ENCODE measurements around the gene LCLAT1.
A peak's percentile ranks its signal among the peaks of the same experiment; 100 is the strongest.
"Not testable (repeated sequence)": the region's sequence is repeated elsewhere in the genome, so short reads cannot be mapped to it uniquely, and the experiment has no call there.

The LCLAT1 gene

DNA sequence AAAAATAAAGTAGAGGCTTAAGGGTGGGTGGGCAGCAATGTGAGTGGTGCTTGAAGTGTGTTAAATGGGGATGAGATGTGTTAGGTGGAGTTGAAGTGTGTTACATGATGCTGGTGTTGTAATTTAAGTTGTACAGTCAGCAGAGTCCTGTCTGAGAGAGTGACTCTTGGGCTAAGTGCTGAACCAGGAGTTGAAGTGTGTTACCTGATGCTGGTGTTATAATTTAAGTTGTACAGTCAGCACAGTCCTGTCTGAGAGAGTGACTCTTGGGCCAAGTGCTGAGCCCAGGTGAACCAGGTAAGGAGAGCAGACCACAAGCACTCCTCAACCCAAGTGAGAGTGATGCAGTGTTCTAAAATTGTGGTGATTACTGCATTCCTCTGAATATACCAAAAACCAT is 40.6 kb downstream of the LCLAT1 start:
- no peak for DNase-seq (ENCODE audit: low read depth)

DNA sequence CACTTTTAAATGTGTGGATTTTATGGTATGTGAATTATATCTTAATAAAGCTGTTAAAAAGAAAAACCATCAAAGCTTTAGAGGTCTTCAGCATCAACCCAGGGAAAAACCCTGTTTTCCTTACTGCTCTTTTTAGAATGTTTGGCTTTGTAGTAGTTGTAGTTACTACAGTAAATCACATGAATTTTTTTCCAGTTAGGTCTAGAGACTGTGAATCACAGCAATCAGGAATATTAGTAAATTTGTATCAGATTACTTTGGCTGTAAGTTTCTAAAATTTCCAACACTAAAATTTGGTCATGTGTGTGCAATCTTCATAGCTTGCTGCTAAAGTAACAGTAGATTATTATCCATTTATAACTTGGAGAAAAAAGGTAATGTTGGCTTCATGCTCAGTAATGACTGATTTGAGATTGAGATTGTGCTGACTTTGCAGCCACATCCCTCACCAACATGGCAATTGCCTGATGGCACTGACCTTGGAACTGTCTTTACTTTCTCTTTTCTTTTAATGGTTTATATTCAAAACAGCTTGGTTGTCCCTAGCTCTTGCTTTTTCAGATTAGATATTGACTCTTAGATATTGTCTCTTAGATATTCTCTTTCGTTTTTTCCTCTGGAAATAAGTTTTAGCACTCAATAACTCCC is 41.1 kb downstream of the LCLAT1 start:
- DNase-seq (ENCODE audit: low read depth) = peak; percentile 45

DNA sequence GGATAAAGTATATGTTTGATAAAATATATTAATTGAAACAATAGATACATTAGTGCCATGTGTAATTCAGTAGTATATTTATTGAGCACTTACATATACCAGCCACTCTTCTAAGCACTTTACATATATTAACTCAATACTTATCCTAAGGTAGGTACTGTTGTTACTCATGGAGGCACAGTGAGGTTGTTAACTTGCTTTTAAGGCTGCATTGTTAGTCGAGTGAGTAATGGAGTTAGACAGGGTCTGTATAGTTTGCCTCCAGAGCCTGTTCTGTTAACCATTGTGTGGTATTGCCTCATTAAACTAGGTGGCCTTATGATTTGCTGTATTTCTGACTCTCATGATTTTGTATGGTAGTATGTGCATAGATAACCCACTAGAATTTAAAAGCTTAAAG is 44.2 kb downstream of the LCLAT1 start:
- DNase-seq (ENCODE audit: low read depth) = no peak

DNA sequence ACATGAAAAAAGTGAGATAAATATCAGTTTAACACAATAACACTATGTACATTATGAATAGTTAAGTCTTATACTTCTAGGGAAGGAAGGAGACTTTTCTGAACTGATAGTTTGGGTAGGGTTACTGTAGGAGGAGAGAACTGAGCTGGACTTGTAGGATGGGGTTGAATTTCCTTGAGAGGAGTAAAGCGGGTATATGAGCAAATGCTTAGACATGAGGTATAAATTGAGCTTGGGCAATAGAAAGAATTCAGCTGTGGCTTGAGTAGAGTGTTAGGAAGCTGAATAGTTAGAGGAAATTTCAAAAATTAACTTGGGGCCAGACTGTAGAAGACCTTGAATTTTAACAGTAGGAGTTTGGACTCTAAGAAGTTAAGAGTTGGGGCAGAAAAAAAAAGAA is 45.1 kb downstream of the LCLAT1 start:
- DNase-seq (ENCODE audit: low read depth) = peak; percentile 42

DNA sequence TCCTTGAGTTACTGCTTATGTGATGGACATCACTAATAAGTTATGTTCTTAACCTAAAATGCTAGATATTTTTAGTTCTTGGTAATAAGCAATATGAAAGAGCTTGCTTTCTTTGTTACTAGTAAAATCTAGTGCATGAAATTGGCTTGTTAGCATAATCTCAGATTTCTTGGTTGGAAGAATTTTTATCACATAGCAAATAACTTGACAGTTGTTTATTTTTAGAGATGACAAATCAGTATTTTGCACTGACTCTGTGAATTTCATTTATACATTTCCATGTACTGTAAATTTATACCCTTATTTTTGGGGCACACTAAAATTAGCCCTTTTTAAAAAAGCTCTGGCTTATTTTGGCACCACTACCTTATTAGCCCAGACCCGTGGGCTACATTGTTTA is 45.6 kb downstream of the LCLAT1 start:
- DNase-seq (ENCODE audit: low read depth) = no peak

DNA sequence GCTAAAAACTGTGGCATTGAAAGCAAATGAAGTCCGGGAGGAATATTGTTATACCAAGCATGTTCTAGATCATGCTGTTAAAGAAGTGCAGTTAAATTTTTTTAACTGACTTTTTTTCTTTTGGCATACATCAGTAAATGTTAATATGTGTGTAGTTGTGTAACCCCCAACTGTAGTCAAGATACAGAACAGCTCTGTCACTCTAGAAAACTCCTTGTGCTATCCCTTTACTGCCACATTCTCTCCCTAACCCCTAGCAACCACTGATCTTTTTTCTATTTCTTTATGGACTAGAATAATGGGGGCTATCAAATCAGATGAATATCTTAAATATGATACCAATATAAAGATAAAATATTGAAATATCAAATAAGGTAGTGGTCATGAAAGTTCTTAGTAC is 46.4 kb downstream of the LCLAT1 start:
- no peak for DNase-seq (ENCODE audit: low read depth)

DNA sequence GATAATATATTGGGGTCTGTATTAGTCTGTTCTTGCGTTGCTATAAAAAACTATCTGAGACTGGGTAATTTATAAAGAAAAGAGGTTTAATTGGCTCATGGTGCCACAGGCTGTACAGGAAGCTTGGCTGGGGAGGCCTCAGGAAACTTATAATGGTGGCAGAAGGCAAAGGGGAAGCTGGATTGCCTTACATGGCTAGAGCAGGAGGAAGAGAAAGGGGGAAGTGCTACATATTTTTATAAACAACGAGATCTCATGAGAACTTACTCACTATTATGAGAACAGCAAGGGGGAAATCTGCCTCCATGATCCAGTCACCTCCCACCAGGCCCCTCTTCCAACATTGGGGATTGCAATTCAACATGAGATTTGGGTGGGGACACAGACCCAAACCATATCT is 48.9 kb downstream of the LCLAT1 start:
- not testable (repeated sequence) for DNase-seq (ENCODE audit: low read depth)

DNA sequence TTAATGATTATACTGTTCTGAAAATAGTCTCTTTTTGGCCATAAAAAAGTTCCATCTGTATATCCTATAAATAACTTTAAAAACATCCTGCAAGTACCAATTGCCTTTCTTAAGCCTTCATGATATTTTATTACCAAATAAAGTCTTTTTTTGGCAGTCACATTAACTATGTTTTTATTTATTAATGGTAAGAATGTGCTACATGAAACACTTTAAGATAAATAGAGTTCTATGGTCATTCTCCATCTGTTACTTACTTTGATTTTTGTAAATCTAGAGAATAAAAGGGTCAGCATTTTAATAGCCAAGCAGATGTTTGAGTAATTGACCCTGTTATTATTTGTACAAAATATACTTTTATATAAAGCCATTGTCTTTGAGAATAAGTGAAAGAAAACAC is 52.6 kb downstream of the LCLAT1 start:
- no peak for DNase-seq (ENCODE audit: low read depth)

DNA sequence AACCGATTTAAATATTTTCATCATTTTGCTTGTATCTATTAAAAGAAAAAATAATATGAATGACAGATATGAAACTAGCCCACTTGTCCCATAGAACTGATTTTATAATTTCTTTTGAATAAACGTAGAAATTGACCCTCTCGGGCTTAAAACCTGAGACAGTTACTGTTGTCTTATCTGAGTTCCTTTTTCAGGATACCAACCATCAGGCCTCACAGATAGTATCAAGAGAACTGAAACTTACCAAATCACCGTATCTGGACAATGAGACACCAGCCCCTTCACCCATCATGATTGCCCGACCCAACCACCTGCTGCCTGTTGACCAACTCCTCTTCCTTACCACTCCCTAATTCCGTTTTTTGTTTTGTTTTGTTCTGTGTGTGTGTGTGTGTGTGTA is 53.7 kb downstream of the LCLAT1 start:
- DNase-seq (ENCODE audit: low read depth) = no peak

DNA sequence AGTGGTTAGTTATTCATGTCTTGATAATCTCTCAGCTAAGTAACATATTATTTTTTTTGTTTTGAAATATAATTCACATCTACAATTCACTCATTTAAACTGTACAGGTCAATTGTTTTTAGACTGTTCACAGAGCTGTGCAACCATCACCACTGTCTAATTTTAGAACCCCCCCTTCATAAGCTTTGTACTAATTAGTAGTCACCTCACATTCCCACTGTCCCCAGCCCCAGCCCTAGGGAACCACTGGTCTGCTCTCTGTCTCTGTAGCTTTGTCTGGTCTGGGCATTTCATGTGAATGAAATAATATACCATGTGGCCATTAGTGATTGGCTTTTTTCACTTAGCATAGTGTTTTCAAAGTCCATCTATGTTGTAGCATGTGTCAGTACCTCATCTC is 55.3 kb downstream of the LCLAT1 start:
- no peak for DNase-seq (ENCODE audit: low read depth)

DNA sequence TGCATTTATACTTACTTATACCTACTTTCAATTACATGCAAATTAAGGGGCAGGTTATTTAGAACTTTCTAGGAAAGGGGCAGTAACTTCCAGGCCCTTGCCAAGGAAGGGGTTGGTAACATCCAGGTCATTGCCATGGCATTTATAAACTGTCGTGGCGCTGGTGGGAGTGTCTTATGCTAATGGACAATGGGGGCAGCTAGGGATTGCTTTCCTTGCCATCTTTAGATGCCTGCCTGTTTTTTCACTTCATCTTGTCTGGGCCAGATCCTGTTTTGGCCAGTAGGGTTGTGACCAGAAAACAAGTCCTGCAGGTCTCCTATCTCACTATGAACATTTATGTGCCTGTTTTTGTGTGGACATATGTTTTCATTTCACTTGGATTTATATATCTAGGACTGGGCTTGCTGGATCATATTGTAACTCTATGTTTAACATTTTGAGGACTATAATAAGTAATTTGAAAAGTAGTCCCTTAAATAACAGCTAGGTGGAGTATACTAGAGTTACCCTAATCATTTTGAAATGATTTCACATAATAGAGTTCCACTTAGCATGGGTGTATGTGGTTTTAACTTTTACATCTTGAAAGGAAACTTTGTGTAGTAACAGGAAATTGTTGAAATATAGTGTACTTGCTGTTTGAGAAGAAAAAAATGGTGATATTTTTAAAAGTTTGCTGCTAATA is 56.1 kb downstream of the LCLAT1 start:
- no peak for DNase-seq (ENCODE audit: low read depth)

DNA sequence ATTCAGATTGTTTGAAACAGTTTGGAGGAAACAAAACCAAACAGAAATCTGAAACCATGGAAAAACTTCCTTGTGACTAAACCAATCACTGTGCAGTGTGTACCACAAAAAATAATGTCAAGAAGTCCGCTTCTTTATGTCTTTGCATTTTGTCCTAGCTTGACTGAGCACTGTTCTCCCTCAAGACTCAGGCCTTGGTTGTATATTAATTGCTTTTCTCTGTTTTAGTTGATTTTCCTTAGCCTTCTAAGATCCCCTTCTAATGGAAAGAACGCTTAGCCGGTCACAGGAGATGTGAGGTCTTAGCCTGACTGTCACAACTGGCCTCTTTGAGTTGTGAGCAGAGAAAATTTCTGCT is 56.6 kb downstream of the LCLAT1 start:
- DNase-seq (ENCODE audit: low read depth) = no peak

DNA sequence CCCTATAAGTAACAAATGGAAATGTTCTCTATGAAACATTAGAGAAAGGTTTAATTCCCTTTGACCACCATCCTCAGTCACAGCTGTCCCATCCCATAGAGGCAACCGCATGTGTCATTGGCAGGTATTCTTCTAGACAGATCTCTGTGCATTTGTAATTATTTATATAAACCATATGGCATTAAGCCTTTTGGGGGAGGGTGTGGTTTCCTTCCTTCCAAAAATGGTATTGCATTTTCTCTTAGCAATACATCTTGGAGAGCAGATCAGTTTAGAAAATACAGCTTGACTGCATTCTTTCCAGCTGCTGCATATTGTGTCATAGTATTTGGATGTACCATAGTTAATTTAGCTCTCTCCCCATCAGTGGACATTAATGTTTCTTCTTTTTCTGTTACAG is 57.7 kb downstream of the LCLAT1 start:
- DNase-seq (ENCODE audit: low read depth) = no peak

DNA sequence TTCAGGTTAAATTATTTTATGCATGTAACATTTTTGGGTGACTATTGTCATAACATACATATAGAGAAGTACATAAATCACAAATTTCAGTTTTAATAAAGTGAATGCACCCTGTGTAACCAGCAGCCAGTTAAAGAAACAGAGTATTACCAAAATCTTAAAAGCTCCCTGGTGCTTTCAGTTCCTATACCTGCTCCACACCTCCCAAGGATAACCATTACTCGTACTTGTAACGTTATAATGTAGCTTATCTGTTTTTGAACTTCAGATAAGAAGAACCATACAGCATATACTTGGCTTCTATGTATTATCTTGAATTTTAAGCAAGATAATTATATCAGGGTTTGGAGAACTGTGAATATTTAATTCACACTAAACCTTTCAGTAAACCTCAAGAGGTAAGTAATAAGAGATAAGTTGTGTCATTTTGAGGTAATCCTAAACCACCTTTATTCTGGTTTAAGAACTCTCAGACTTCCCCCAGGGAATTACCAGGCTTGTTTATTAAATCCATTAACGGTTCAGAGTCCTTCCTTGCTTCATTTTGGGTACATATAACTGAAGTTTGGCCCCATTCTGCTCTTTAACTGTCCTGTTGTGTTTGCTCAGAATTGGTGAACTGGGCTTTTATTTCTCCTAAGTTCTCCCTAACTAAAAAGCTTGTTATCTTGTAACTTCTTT is 58.6 kb downstream of the LCLAT1 start:
- no peak for DNase-seq (ENCODE audit: low read depth)

DNA sequence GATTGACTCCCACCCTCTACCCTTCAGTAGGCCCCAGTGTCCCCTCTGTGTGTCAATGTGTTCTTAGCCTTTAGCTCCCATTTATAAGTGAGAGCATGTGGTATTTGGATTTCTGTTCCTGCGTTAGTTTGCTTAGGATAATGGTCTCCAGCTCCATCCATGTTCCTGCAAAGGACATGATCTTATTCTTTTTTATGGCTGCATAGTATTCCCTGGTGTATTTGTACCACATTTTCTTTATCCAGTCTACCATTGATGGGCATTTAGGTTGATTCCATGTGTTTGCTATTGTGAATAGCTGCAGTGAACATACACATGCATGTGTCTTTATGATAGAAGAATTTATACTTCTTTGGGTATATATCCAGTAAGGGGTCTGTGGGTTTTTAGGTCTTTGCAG is 60.4 kb downstream of the LCLAT1 start:
- not testable (repeated sequence) for DNase-seq (ENCODE audit: low read depth)

DNA sequence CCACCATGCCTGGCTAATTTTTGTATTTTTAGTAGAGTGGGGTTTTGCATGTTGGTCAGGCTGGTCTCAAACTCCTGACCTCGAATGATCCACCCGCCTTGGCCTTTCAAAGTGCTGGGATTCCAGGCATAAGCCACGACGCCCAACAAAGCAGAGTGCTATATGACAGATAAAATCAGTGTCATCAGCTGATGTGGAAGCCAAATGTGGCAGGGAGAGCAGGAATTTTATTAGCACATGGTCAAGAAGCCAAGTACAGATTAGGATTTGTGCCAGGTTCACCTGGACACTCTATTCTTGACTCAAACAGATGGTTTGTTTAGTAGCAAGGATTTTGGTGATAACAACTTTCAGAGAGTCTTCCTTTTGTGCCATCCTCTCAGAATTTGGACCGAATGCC is 62.7 kb downstream of the LCLAT1 start:
- DNase-seq (ENCODE audit: low read depth) = no peak

DNA sequence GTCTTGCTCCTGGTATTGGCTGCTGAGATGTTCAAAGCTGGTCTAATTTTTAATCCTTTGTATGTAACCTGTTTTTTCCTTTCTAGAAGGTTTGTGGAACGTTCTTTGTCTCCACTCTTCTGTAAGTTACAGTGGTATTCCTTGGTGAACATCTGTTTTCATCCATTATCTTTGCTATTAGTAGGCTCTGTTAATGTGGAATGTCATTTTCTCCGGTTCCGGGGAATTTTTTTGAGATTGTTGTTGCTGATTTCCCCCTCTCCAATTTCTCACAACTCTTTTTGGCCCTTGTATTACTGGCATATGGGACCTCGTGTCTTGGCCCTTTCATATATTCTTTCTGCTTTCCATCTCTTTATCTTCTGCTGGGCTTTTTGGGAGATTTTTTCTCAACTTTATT is 63.4 kb downstream of the LCLAT1 start:
- DNase-seq (ENCODE audit: low read depth) = no peak

DNA sequence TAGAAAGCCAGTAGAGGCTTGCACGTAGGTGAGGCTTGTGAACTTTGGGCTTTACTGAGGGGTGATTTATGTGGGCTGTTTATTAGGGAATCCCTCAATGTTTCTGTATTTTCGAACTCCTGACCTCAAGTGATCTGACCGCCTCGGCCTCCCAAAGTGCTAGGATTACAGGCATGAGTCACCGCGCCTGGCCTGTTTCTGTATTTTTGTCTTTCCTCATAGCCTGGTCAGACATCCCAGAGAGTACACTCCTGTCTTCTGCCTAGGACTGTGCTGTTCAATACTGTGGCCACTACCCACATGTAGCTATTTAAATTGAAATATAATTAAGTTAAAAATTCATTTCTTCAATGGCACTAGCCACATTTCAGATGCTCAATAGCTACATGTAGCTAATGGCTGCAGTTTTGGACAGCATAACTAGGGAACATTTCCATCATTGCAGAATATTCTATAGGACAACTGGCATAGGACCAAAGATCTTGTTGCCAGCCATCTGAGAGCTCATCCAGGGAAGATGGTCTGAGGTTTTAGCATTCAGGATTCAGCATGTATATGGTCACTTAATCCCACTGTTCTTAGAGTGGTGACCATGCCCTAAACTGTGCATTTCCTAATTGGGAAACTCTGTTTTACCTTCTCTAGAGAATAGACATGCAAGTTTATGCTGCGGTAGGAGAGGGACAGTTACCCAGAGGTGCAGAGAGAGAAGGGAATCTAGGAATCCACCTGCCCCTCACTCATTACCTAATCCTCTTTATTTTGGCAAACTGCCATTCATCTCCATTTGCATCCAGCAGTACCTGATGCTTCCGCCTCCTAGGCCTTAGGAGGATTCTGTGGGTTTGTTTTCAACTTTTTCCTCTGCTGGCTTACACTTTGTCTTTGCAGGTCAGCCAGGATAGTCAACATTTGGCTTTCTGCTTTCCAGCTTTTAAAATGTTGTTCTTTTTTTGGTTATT is 64.4 kb downstream of the LCLAT1 start:
- peak; percentile 53 for DNase-seq (ENCODE audit: low read depth)

DNA sequence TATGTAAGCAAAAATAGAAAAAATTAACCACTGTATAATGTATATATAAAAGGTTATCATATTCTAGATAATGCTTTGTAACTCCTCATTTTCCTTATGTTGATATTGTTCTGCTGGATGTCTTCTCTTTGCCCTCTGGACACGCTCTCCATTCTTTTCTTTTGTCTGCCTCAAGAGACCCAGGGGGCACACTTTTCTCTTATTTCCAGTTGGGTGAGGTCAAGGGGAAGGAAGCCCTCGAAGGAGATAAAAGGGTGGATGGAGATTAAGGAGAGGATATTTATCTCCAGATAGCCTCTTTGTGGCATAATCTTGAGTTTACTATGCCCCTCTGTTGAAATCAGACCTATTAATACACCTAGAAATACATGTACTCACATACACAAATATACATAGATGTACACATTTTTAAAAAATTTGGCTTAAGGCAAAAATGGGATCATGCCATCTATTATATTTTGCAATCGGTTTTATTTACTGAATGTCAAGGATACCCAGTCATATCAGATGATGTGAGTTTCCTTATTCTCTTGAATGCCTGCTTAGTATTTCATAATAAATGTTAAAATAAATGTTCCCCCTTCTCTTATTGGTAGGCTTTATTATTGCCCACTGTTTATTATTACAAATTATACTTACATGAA is 65.3 kb downstream of the LCLAT1 start:
- DNase-seq (ENCODE audit: low read depth) = peak; percentile 31

DNA sequence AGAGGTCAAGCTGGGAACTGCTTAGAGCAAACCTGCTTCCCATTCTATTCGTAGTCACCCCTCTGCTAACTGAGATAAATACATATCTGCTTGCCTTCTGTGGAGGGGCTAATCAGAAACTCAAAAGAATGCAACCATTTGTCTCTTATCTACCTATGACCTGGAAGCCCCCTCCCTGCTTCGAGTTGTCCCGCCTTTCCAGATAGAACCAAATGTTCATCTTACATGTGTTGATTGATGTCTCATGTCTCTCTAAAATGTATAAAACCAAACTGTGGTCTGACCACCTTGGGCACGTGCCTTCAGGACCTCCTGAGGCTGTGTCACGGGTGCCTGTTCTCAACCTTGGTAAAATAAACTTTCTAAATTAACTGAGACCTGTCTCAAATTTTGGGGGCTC is 66.6 kb downstream of the LCLAT1 start:
- DNase-seq (ENCODE audit: low read depth) = not testable (repeated sequence)

DNA sequence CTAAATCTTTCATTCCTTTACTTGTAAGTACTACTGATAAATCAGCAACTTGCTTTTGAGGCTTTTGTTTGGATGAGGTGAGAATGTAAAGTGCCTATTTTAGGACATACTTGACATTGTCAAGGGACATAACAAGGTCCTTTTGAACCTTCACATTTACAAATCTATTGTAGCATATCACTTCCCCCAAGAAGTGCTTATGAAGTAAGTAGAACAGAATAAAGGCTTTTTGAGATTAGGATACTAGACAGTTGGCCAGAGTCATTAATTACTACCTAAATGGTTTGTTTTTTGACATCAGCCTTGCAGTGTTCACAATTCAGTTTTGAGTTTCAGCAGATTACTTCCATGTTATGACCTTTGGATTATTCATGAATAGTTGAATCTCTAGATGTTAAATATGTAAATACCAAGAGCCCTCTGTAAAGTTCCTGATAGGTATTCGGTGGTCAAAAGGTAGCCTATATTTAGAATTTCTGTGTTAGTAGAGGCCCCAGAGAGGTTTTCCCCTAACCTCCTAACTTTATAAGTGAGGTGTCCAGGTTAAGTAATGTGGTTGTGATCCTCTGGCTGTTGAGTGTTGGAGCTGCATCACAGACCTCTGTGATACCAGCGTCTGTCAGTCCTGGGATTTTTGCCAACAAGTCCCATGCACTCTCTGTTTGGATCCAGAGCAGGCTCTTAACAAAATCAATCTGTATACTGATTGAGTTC is 67.2 kb downstream of the LCLAT1 start:
- DNase-seq (ENCODE audit: low read depth) = peak; percentile 51

All from fibroblast of gingiva (primary cell).